Measurements from ENCODE around the gene KCNMA1.
"Not testable (repeated sequence)": the region's sequence is repeated elsewhere in the genome, so short reads cannot be mapped to it uniquely, and the experiment has no call there.

Gene KCNMA1

DNA sequence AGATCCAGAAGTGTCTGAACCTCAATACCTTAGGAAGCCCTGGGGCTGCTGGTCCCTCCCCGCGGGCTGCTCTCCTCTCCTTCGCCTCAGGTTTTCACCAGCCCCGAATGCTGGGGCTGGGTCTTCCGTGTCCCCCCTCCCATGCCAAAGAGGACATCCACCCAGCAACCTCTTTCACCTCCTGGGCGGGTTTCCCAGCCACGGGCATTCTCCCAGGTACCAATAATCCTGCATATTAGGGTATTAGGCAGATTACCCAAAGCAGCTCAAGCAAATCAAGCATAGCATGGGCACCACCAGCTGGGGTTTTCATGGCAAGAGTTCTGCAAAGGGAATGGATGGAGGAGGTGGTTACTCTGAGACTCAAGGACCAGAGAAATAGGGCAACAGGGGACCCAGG is 224.4 kb downstream of the KCNMA1 start:
- TF ChIP-seq, protein P1, sequence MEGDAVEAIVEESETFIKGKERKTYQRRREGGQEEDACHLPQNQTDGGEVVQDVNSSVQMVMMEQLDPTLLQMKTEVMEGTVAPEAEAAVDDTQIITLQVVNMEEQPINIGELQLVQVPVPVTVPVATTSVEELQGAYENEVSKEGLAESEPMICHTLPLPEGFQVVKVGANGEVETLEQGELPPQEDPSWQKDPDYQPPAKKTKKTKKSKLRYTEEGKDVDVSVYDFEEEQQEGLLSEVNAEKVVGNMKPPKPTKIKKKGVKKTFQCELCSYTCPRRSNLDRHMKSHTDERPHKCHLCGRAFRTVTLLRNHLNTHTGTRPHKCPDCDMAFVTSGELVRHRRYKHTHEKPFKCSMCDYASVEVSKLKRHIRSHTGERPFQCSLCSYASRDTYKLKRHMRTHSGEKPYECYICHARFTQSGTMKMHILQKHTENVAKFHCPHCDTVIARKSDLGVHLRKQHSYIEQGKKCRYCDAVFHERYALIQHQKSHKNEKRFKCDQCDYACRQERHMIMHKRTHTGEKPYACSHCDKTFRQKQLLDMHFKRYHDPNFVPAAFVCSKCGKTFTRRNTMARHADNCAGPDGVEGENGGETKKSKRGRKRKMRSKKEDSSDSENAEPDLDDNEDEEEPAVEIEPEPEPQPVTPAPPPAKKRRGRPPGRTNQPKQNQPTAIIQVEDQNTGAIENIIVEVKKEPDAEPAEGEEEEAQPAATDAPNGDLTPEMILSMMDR (IDR thresholded peaks at IDR 0.05; ENCODE audit: control insufficient read depth, extremely low read depth, insufficient read depth) = no peak
- no peak overlapping the region for H3K4me3 ChIP-seq (ENCODE audit: low read depth, low read length)
- no peak for DNase-seq (ENCODE audit: low read depth)

DNA sequence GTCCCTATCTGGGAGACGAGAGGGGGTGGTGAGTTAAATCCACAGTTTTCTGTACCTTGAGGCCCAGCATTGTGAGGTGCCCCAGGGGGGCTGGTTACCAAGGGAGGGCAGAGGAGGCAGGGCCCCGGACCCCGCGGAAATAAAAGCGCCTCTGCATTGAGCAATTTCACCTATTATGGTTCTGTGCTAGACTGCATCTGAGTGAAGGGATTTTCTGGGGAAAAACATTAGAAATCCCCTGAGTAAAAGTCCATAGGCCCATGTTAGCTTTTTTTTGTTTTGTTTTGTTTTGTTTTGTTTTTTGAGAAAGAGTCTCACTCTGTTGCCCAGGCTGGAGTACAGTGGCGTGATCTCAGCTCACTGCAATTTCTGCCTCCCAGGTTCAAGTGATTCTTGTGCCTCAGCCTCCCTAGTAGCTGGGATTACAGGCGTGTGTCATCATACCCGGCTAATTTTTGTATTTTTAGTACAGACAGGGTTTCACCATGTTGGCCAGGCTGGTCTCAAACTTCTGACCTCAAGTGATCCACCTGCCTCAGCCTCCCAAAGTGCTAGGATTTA is 225.0 kb downstream of the KCNMA1 start:
- not testable (repeated sequence) for DNase-seq (ENCODE audit: low read depth); H3K4me3 ChIP-seq (ENCODE audit: low read depth, low read length)

DNA sequence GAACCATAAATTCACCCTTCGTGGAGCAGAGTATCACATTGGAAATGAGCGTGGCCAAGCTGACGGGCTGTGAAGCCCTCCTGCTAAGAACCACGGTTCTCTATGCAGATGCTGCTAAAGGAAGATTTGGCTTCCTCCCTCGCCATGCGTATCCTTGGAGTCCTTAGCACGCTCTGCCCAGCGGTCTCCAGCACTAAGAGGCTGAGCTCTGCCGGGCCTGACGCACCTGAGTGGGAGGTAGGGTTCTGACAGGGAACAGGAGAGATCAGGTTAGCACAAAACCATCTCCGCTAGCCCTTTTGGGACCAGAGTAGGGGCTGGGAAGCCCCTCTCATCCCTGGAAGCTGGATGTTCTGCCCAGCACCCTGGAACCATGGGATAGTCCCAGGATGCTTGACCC is 225.8 kb downstream of the KCNMA1 start:
- no peak overlapping the region for H3K4me3 ChIP-seq (ENCODE audit: low read depth, low read length)
- DNase-seq (ENCODE audit: low read depth) = no peak
- TF ChIP-seq, protein P1 (IDR thresholded peaks at IDR 0.05; ENCODE audit: control insufficient read depth, extremely low read depth, insufficient read depth) = no peak

DNA sequence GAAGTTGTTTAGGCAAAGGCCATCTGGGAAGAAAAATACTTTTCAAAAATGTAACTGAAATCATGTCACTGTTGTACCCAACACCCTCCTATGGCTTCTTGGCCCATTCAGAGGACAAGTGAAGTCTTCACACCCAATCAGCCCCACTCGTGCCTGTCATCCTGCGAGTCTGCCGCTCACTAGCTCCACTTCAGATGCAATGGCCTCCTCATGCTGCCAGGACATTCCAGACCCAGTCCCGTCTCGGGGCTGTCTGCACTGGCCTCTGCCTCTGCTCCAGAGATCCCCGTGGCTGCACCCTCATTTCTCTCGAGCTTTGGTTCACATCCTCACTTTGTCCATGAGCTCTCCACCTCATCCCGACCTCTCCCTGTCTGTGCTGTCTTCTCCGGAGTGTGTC is 227.1 kb downstream of the KCNMA1 start:
- no peak for DNase-seq (ENCODE audit: low read depth)
- TF ChIP-seq, protein P1 (IDR thresholded peaks at IDR 0.05; ENCODE audit: control insufficient read depth, extremely low read depth, insufficient read depth) = no peak
- H3K4me3 ChIP-seq (ENCODE audit: low read depth, low read length) = no peak overlapping the region

- TF ChIP-seq, protein P1 (IDR thresholded peaks at IDR 0.05; ENCODE audit: control insufficient read depth, extremely low read depth, insufficient read depth) = no peak
- peak; percentile 63 for DNase-seq (ENCODE audit: low read depth)
- no peak overlapping the region for H3K4me3 ChIP-seq (ENCODE audit: low read depth, low read length)
Observed at GRCh38 chr10:77409697-77410471, 227.7 kb downstream of the KCNMA1 start.

GRCh38 chr10:77408259-77408658 is 229.3 kb downstream of the KCNMA1 start:
- no peak for DNase-seq (ENCODE audit: low read depth)
- TF ChIP-seq, protein P1 (IDR thresholded peaks at IDR 0.05; ENCODE audit: control insufficient read depth, extremely low read depth, insufficient read depth) = no peak
- H3K4me3 ChIP-seq (ENCODE audit: low read depth, low read length) = no peak overlapping the region

DNA sequence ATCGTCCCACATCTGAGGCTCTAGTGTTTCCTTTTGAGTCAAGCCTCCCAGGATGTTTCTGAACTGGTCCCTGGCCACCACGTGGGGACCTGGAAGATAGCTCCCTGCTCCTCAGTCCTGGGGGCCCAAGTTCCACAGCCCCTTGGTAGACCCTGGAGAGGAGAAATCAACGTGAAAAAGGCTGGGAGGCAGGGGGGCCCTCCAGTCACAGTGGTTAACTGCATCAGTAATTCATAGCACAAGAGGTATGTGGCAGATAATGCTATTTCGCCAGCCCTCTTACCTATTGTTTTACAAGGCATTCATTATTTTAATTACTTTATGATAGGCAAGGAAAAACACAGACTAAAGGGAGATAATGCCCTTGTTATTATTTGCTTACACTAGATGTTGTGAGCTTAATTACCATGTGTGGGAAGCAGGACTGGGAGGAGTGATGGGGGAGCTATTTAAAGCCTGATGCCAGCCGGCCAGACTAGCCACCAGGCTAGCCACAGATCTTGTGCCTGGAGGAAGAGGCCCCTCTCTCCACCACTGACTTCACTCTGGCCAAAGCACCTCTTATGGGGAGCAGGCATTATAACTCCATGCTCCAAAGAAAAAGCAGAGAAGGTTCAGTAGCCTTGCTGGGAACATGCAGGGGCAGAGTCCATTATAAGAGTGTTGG is 230.7 kb downstream of the KCNMA1 start:
- TF ChIP-seq, protein P1 (IDR thresholded peaks at IDR 0.05; ENCODE audit: control insufficient read depth, extremely low read depth, insufficient read depth) = no peak
- no peak for DNase-seq (ENCODE audit: low read depth)
- no peak overlapping the region for H3K4me3 ChIP-seq (ENCODE audit: low read depth, low read length)

Data from LNCaP clone FGC (cell line).